Right lobe of liver (tissue), 6 donors: ENCODE data around the gene OBSCN. TPM values are rescaled to one million over a fixed set of nuclear protein-coding genes. Genes with fewer than 3 reads are reported as not detected.
"Not testable (repeated sequence)": the region's sequence is repeated elsewhere in the genome, so short reads cannot be mapped to it uniquely, and the experiment has no call there.

ENCODE experiments used
- ATAC-seq, 4 donors: fragments of 200-7000 bp; cut with Tn5 transposase; one replicate each; pipeline ENCODE4 v1.9.1; 2020; ENCODE audit warnings: mild to moderate bottlenecking in 4 of 4, moderate library complexity in 4 of 4
- DNase-seq, 3 donors: peaks; one replicate each; pipeline ENCODE4 v3.0.0-alpha.2; 2020
- H3K27ac ChIP-seq, 3 donors: fragments of 200-600 bp; one replicate each; pipeline ENCODE4 v1.8.0; 2022
- H3K27me3 ChIP-seq, 2 donors: fragments of 200-600 bp; one replicate each; pipeline ENCODE4 v1.8.0; 2022
- H3K36me3 ChIP-seq, 4 donors: fragments of 200-600 bp; sonication (generic) in 1 of 4; one replicate each; pipeline versions ENCODE4 v1.5.1 to v1.8.0; 2017 to 2022; ENCODE audit warnings: control low read depth in 1 of 4
- H3K4me1 ChIP-seq, 4 donors: fragments of 200-600 bp; sonication (generic) in 1 of 4; one replicate each; pipeline versions ENCODE4 v1.5.1 to v1.8.0; 2017 to 2022; ENCODE audit warnings: control low read depth in 1 of 4
- H3K4me3 ChIP-seq, 3 donors: fragments of 200-600 bp; one replicate each; pipeline ENCODE4 v1.8.0; 2022
- H3K9me3 ChIP-seq, 4 donors: fragments of 200-600 bp; sonication (generic) in 1 of 4; one replicate each; pipeline versions ENCODE4 v1.5.1 to v1.8.0; 2017 to 2022; ENCODE audit warnings: control low read depth in 1 of 4
- CTCF ChIP-seq, 4 donors: fragments of 200-600 bp in 3 of 4; fragments of 450-650 bp in 1 of 4; IDR thresholded peaks; one replicate each; pipeline versions ENCODE4 v1.5.1 to v1.8.0; 2016 to 2022; ENCODE audit warnings: antibody characterized with exemption in 4 of 4, mild to moderate bottlenecking in 2 of 4
- POLR2A ChIP-seq: fragments of 450-650 bp; IDR thresholded peaks from one replicate; pipeline ENCODE4 v1.6.1; 2017; ENCODE audit warnings: antibody characterized with exemption, mild to moderate bottlenecking
- WGBS: methylation state at CpG from one replicate; pipeline ENCODE4 v1.1.6; 2018; ENCODE audit warnings: low coverage, low lambda C conversion rate; ENCODE audit not compliant: insufficient coverage; ENCODE audit errors: missing lambda C conversion rate; 5-methylcytosine and 5-hydroxymethylcytosine counted together
- intact Hi-C, 2 donors: fragments of 100-400 bp; cut with DNase I; formaldehyde crosslinking; loops; one replicate each; pipeline versions ENCODE4 v1.11.2 to v1.14.1; 2022
- total RNA-seq, 6 experiments: library from RNA; depleted of rRNA in 2 of 6; stranded (reverse); fragments of >200 nt in 2 of 6; fragmentation: NEBNext Ultra II Directional in 3 of 6; extraction: Animal tissue kit (Norgen Biotek cat#: 25700) in 3 of 6; gene quantifications; one replicate each; pipeline versions ENCODE4 v1.1.0 to v1.2.4, GENCODE V29; 2016 to 2023
- donor health status: DM: no; HTN: yes; CAD: no.
- donor health status: DM: no; HTN: no; CAD: no.
- donor health status: DM: no; HTN: no; CAD: no.
- donor health status: DM: no; HTN: yes; CAD: no.
- donor health status: DM: no; HTN: yes; CAD: no.

Gene OBSCN
- total RNA-seq, 6 experiments from 2014 or later, result 0.43 to 3.5 (median 2.0) TPM

DNA sequence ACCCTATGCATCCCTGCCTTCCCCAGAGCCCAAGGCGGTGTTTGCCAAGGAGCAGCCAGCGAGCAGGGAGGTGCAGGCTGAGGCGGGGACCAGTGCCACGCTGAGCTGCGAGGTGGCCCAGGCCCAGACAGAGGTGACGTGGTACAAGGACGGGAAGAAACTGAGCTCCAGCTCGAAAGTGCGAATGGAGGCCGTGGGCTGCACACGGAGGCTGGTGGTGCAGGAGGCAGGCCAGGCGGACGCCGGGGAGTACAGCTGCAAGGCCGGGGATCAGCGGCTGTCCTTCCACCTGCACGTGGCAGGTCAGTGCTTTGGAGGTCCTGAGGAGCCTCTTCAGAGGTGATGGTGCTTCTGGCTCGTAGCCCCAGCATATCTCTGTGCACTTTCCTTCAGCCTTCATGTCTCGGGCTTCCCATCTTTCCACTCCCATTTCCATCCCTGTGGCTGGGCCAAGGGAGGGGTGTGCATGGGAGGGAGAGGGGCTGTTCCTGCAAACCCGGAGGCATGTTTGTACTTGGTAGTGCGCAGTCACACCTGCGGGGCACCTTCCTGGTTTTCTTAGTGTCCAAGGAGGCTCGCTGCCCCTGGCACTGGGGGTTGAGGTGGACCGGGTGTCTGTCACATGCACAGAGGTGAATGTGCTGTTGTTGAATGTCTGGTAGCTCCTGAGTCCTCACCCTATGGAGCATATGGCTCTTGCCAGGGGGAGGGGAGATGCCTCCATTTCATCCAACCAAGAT, 56.4 kb downstream of the OBSCN start:
- 68% methylated on average over 8 of the region's 24 CpGs for WGBS
- Histone ChIP-seq H3K27me3 (no peaks in the 10 kb centered on the region), H3K4me3 (no peak overlapping the region), H3K4me1 (no peaks in the 10 kb centered on the region), H3K27ac (no peak overlapping the region), H3K9me3 (no peaks in the 10 kb centered on the region), H3K36me3 (no peaks in the 10 kb centered on the region)
- intact Hi-C loops, result no loop called here
- no peak for DNase-seq
- ATAC-seq, result no peak
- TF ChIP-seq POLR2A (no peak), CTCF (IDR thresholded peaks at IDR 0.05) (no peak)

- intact Hi-C loops, result no loop called here
- no peak for ATAC-seq
These were observed 57.3 kb downstream of the OBSCN start for GRCh38 chr1:228265167-228265566.

DNA sequence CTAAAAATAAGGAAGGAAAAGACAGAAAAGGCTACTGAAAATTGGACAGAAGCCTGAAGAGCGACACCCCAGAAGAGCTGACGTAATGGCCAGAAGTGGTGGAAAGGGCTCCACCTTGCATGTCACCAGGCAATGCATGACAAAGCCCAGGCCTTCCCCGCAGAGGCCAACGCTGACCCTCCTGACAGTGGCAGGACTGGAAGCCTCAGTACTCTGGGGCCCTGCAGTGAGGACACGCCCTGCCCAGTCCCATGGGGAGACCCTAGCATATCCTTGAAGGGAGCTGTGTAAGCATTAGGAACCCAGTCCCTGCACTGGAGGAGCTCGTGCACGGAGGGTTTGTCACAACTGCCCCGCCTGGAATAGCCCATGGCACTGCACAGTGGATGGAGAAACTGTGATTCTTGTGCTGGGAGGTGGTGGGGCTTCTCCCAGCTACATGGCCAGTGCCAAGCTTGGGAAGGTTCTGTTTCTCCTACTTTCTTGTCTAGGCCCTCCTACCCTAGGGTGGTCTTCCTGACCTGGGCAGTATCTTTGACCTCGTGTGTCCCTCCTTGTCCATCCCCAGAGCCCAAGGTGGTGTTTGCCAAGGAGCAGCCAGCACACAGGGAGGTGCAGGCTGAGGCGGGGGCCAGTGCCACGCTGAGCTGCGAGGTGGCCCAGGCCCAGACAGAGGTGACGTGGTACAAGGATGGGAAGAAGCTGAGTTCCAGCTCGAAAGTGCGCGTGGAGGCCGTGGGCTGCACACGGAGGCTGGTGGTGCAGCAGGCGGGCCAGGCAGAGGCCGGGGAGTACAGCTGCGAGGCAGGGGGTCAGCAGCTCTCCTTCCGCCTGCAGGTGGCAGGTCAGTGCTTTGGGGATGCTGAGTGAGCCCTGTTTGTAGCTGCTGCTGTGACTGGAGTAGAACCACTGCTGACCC, 60.4 kb downstream of the OBSCN start:
- intact Hi-C loops, result no loop called here
- TF ChIP-seq POLR2A, result no peak
- TF ChIP-seq CTCF (IDR thresholded peaks at IDR 0.05), result no peak

More at GRCh38 chr1:228265167-228265566, 57.3 kb downstream of the OBSCN start:
- Histone ChIP-seq H3K36me3 (no peaks in the 10 kb centered on the region), H3K27ac (no peak overlapping the region), H3K4me1 (no peaks in the 10 kb centered on the region), H3K9me3 (no peaks in the 10 kb centered on the region), H3K27me3 (no peaks in the 10 kb centered on the region), H3K4me3 (no peak overlapping the region)
- TF ChIP-seq CTCF (IDR thresholded peaks at IDR 0.05), result peak in 1 of 4 donors; percentile 20
- TF ChIP-seq POLR2A, result no peak
- no peak for DNase-seq

DNA sequence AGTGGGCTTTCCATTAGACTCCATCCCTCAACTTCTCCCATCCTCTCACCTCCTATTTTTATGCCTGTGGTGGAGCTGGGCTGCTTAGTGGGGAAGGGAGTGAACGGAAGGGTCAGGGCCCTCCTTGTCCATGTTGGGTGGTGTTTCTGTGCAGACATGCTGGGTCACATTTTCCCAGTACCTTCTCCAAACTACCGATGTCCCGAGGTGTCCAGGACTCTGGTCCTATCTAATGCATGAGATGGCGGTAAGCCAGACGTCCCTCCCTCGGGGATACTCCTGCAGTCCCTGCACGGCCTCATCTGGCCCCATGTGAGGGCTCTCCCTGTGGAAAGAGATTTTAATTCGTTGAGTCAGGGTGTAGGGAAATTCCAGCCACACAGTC, 61.0 kb downstream of the OBSCN start:
- no peak for ATAC-seq
- DNase-seq, result no peak
- H3K27me3 ChIP-seq, result no peaks in the 10 kb centered on the region
- intact Hi-C loops, result no loop called here
- TF ChIP-seq CTCF (IDR thresholded peaks at IDR 0.05) (no peak), POLR2A (no peak)
- WGBS, result 76% methylated on average over 3 of the region's 8 CpGs
- H3K4me3 ChIP-seq, result no peak overlapping the region
- H3K4me1 ChIP-seq, result no peaks in the 10 kb centered on the region
- H3K9me3 ChIP-seq, result no peaks in the 10 kb centered on the region
- no peak overlapping the region for H3K27ac ChIP-seq
- no peaks in the 10 kb centered on the region for H3K36me3 ChIP-seq

More for the DNA sequence above, 60.4 kb downstream of the OBSCN start:
- no peak for ATAC-seq
- Histone ChIP-seq H3K4me1 (no peaks in the 10 kb centered on the region), H3K27ac (no peak overlapping the region), H3K9me3 (no peaks in the 10 kb centered on the region), H3K27me3 (no peaks in the 10 kb centered on the region), H3K36me3 (no peaks in the 10 kb centered on the region), H3K4me3 (no peak overlapping the region)
- DNase-seq, result no peak
- WGBS, result 83% methylated on average over 12 of the region's 22 CpGs

- 100% methylated on average over 4 of the region's 17 CpGs for WGBS
- H3K9me3 ChIP-seq, result not testable (repeated sequence)
- peak; percentile 29 to 70 (median 62) for ATAC-seq
These were observed 61.6 kb downstream of the OBSCN start for GRCh38 chr1:228269431-228269830.

More at GRCh38 chr1:228269431-228269830, 61.6 kb downstream of the OBSCN start:
- DNase-seq, H3K4me1 ChIP-seq, H3K27me3 ChIP-seq, H3K27ac ChIP-seq, intact Hi-C loops, H3K4me3 ChIP-seq, H3K36me3 ChIP-seq: not testable (repeated sequence)
